Vagina (tissue), 2 donors: ENCODE measurements around the gene TMPRSS13. TPM values are rescaled to one million over a fixed set of nuclear protein-coding genes. Genes with fewer than 3 reads are reported as not detected.
A peak's percentile ranks its signal among the peaks of the same experiment; 100 is the strongest.

ENCODE experiments used
- DNase-seq, 2 donors: peaks; one replicate each; pipeline ENCODE4 v3.0.0-alpha.2; 2017; ENCODE audit errors: extremely low spot score in 2 of 2
- H3K27ac ChIP-seq: fragments of 200-600 bp; sonication (generic); one replicate; pipeline ENCODE4 v1.5.1; 2019
- H3K27me3 ChIP-seq: fragments of 200-600 bp; sonication (generic); one replicate; pipeline ENCODE4 v1.5.1; 2019
- H3K36me3 ChIP-seq, 2 donors: fragments of 200-600 bp; sonication (generic); one replicate each; pipeline ENCODE4 v1.5.1; 2017 to 2019
- H3K4me1 ChIP-seq: fragments of 200-600 bp; sonication (generic); one replicate; pipeline ENCODE4 v1.5.1; 2019
- H3K4me3 ChIP-seq, 2 donors: fragments of 200-600 bp; sonication (generic); 1 replicate in 1 of 2; 2 replicates in 1 of 2; pipeline ENCODE4 v1.5.1; 2016 to 2019
- H3K9me3 ChIP-seq: fragments of 200-600 bp; sonication (generic); one replicate; pipeline ENCODE4 v1.5.1; 2019
- CTCF ChIP-seq, 3 experiments: fragments of 450-650 bp in 2 of 3; fragments of 200-600 bp in 1 of 3; sonication (generic) in 1 of 3; IDR thresholded peaks; one replicate each; pipeline ENCODE4 v1.5.1; 2017 to 2019; ENCODE audit warnings: antibody characterized with exemption in 3 of 3, mild to moderate bottlenecking in 2 of 3, moderate library complexity in 2 of 3
- POLR2A ChIP-seq, 2 donors: fragments of 450-650 bp; IDR thresholded peaks; one replicate each; pipeline ENCODE4 v1.6.1; 2017; ENCODE audit warnings: antibody characterized with exemption in 2 of 2, mild to moderate bottlenecking in 2 of 2, moderate library complexity in 2 of 2
- POLR2AphosphoS5 ChIP-seq, 2 donors: sonication (generic); formaldehyde crosslinking; IDR thresholded peaks; one replicate each; pipeline ENCODE4 v1.9.0; 2017; ENCODE audit warnings: antibody characterized with exemption in 2 of 2, mild to moderate bottlenecking in 2 of 2, low read depth in 1 of 2; ENCODE audit not compliant: insufficient read depth in 1 of 2
- intact Hi-C: fragments of 100-400 bp; cut with DNase I; formaldehyde crosslinking; loops from one replicate; pipeline ENCODE4 v1.15.1; 2023
- total RNA-seq: library from RNA; depleted of rRNA; stranded (reverse); fragments of >200 nt; gene quantifications from one replicate; pipeline ENCODE4 v1.2.3, GENCODE V29; 2016

TMPRSS13 gene
- total RNA-seq, 1 donor from 2014 or later: 9.6 TPM

- Histone ChIP-seq H3K9me3 (no peaks in the 10 kb centered on the region), H3K4me1 (no peaks in the 10 kb centered on the region), H3K27me3 (no peaks in the 10 kb centered on the region), H3K36me3 (no peaks in the 10 kb centered on the region), H3K27ac (no peak overlapping the region), H3K4me3 (no peak overlapping the region)
- DNase-seq: peak in 1 of 2 donors; percentile 25
- intact Hi-C loops: loop anchor here (5.0 kb wide), 1 partner anchor 138 kb away; no protein-coding TSS in a partner anchor
- no peak for TF ChIP-seq POLR2A (IDR thresholded peaks at IDR 0.05)
- no peak for TF ChIP-seq POLR2AphosphoS5 (IDR thresholded peaks at IDR 0.05; ENCODE audit: insufficient read depth in 1 of 2, low read depth in 1 of 2)
- TF ChIP-seq CTCF (IDR thresholded peaks at IDR 0.05): no peak
These were observed 16.0 kb upstream of the TMPRSS13 start for GRCh38 chr11:117945047-117945810.

- Histone ChIP-seq H3K4me1 (no peaks in the 10 kb centered on the region), H3K27ac (no peak overlapping the region), H3K9me3 (no peaks in the 10 kb centered on the region), H3K27me3 (no peaks in the 10 kb centered on the region), H3K4me3 (no peak overlapping the region), H3K36me3 (no peaks in the 10 kb centered on the region)
- intact Hi-C loops: no loop called here
- TF ChIP-seq CTCF (IDR thresholded peaks at IDR 0.05) (no peak), POLR2A (IDR thresholded peaks at IDR 0.05) (no peak), POLR2AphosphoS5 (IDR thresholded peaks at IDR 0.05; ENCODE audit: insufficient read depth in 1 of 2, low read depth in 1 of 2) (no peak)
- peak in 1 of 2 donors; percentile 40 for DNase-seq
These were observed 15.4 kb upstream of the TMPRSS13 start for GRCh38 chr11:117944554-117944953.

GRCh38 chr11:117941976-117942654 lies 12.9 kb upstream of the TMPRSS13 start:
- Histone ChIP-seq H3K4me1 (no peaks in the 10 kb centered on the region), H3K27ac (no peak overlapping the region), H3K4me3 (no peak overlapping the region), H3K9me3 (no peaks in the 10 kb centered on the region), H3K36me3 (no peaks in the 10 kb centered on the region), H3K27me3 (no peaks in the 10 kb centered on the region)
- intact Hi-C loops: no loop called here
- TF ChIP-seq POLR2AphosphoS5 (IDR thresholded peaks at IDR 0.05; ENCODE audit: insufficient read depth in 1 of 2, low read depth in 1 of 2): no peak
- no peak for TF ChIP-seq POLR2A (IDR thresholded peaks at IDR 0.05)
- TF ChIP-seq CTCF (IDR thresholded peaks at IDR 0.05): no peak
- DNase-seq: peak in 1 of 2 donors; percentile 54

GRCh38 chr11:117941163-117941707 lies 12.0 kb upstream of the TMPRSS13 start:
- no peak overlapping the region for H3K27ac ChIP-seq
- TF ChIP-seq POLR2AphosphoS5 (IDR thresholded peaks at IDR 0.05; ENCODE audit: insufficient read depth in 1 of 2, low read depth in 1 of 2) (no peak), POLR2A (IDR thresholded peaks at IDR 0.05) (no peak), CTCF (IDR thresholded peaks at IDR 0.05) (no peak)
- intact Hi-C loops: no loop called here

More at GRCh38 chr11:117941163-117941707, 12.0 kb upstream of the TMPRSS13 start:
- peak in 1 of 2 donors; percentile 75 for DNase-seq
- Histone ChIP-seq H3K36me3 (no peaks in the 10 kb centered on the region), H3K9me3 (no peaks in the 10 kb centered on the region), H3K27me3 (no peaks in the 10 kb centered on the region), H3K4me3 (no peak overlapping the region), H3K4me1 (no peaks in the 10 kb centered on the region)
